Measurements from ENCODE around the gene HAL. TPM values are rescaled to one million over a fixed set of nuclear protein-coding genes. Genes with fewer than 3 reads are reported as not detected.

HAL gene
- total and polyA plus RNA-seq, 2 of the 4 experiments (the other 2 are of a cell fraction), result under 0.01 to 0.02 TPM

DNA sequence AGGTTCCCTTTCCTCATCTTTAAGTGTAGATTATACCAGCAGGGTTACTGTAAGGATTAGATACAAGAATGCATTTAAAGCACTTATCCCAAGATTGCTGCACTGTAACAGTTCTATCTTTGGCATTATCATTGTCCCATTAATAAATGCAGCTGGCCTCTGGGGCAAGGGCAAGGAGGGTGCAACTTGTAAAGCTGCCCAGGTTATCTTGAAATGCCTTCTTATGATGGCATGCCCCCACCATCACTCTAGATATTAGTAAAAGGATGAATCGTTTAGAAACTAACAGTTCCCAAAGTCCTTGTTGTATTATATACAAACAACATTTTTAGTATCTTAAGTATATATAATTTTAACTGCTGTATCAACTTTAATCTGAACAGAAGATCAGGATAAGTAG lies 32.4 kb upstream of the HAL start:
- ChIA-PET POLR2A (ENCODE audit: unreplicated experiment) (no interaction called here), CTCF (no interaction called here)
- Histone ChIP-seq H2BK5ac (ENCODE audit: low read depth, low read length, poor library complexity, severe bottlenecking) (no peak overlapping the region), H2AK9ac (replicated peaks; ENCODE audit: low read depth, low read length, poor library complexity) (no peak overlapping the region), H3K23ac (ENCODE audit: low read depth, low read length) (no peak overlapping the region), H2BK15ac (ENCODE audit: low read depth, low read length) (no peak overlapping the region), H3K4me3 (ENCODE audit: insufficient read depth, low read depth, low read length) (no peak overlapping the region), H3K14ac (replicated peaks; ENCODE audit: low read depth, low read length) (no peak overlapping the region), H3K27me3 (ENCODE audit: control insufficient read depth, insufficient read depth, low read length) (no peaks in the 10 kb centered on the region), H3K27ac (ENCODE audit: insufficient read depth, low read length) (no peak overlapping the region), H3K56ac (ENCODE audit: extremely low read depth, insufficient read depth, low read length) (no peak overlapping the region), H4K91ac (ENCODE audit: insufficient read depth, low read depth, low read length) (no peak overlapping the region), H2BK120ac (ENCODE audit: low read depth, low read length) (no peak overlapping the region), H3K18ac (ENCODE audit: low read depth, low read length) (no peak overlapping the region), H2AK5ac (ENCODE audit: low read depth, low read length) (no peak overlapping the region), H3K9me1 (ENCODE audit: insufficient read depth, low read length) (no peaks in the 10 kb centered on the region), H3K79me1 (ENCODE audit: low read depth in 1 of 2, low read length in 2 of 2) (peaks cover under 1 to 4% of the 10 kb centered on the region in 2 experiments; a peak in 2 of 4 replicates), H3K4me1 (ENCODE audit: control insufficient read depth, insufficient read depth, low read length) (no peaks in the 10 kb centered on the region), H3K4ac (ENCODE audit: low read depth, low read length) (no peak overlapping the region), H3K9ac (ENCODE audit: low read depth, low read length) (no peak overlapping the region), H2BK20ac (ENCODE audit: low read depth, low read length) (no peak overlapping the region), H4K8ac (ENCODE audit: low read depth in 2 of 2, low read length in 2 of 2) (no peak overlapping the region), H2AFZ (replicated peaks; ENCODE audit: low read length, poor library complexity) (no peak overlapping the region), H3K36me3 (ENCODE audit: control insufficient read depth, insufficient read depth, low read length) (peaks cover 6% of the 10 kb centered on the region), H3K9me3 (ENCODE audit: control insufficient read depth, insufficient read depth, low read length) (no peaks in the 10 kb centered on the region), H4K20me1 (ENCODE audit: insufficient read depth, low read length) (no peaks in the 10 kb centered on the region), H4K5ac (ENCODE audit: low read depth, low read length) (no peak overlapping the region), H3K4me2 (ENCODE audit: low read depth, low read length) (no peak overlapping the region)
- BruUV-seq (replicated peaks), result no TSS peak
- WGBS, 2 experiments (ENCODE audit: extremely low coverage in 2 of 2, insufficient read length in 1 of 2), result no CpG with 5 or more reads among the region's 1 CpG
- intact Hi-C loops (cut with micrococcal nuclease) (no loop called here), dilution Hi-C loops (cut with HindIII; ENCODE audit: low sequenced_read_pairs, unreplicated experiment) (no loop called here), in situ Hi-C loops (cut with MboI; ENCODE audit: low sequenced_read_pairs) (no loop called here)
- DNase-seq, result no peak
- ATAC-seq (ENCODE audit: low read depth), result no peak
- TF ChIP-seq USF2 (IDR thresholded peaks at IDR 0.05; ENCODE audit: low read depth, low read length), result no peak
- TF ChIP-seq BHLHE40 (IDR thresholded peaks at IDR 0.05; ENCODE audit: low read depth, low read length), result no peak
- TF ChIP-seq RFX5 (IDR thresholded peaks at IDR 0.05; ENCODE audit: low read depth, low read length), result no peak
- no peak for TF ChIP-seq RCOR1 (IDR thresholded peaks at IDR 0.05; ENCODE audit: insufficient replicate concordance, low read length)
- no peak for TF ChIP-seq NFE2L2 (IDR thresholded peaks at IDR 0.05; ENCODE audit: low read depth, low read length)
- TF ChIP-seq, protein P1, sequence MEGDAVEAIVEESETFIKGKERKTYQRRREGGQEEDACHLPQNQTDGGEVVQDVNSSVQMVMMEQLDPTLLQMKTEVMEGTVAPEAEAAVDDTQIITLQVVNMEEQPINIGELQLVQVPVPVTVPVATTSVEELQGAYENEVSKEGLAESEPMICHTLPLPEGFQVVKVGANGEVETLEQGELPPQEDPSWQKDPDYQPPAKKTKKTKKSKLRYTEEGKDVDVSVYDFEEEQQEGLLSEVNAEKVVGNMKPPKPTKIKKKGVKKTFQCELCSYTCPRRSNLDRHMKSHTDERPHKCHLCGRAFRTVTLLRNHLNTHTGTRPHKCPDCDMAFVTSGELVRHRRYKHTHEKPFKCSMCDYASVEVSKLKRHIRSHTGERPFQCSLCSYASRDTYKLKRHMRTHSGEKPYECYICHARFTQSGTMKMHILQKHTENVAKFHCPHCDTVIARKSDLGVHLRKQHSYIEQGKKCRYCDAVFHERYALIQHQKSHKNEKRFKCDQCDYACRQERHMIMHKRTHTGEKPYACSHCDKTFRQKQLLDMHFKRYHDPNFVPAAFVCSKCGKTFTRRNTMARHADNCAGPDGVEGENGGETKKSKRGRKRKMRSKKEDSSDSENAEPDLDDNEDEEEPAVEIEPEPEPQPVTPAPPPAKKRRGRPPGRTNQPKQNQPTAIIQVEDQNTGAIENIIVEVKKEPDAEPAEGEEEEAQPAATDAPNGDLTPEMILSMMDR (conservative IDR thresholded peaks at IDR 0.05; ENCODE audit: low read depth, low read length), result no peak
- no peak for TF ChIP-seq MXI1 (IDR thresholded peaks at IDR 0.05; ENCODE audit: borderline replicate concordance, low read depth, low read length)
- TF ChIP-seq ELK1 (IDR thresholded peaks at IDR 0.05; ENCODE audit: borderline replicate concordance, low read depth, low read length), result no peak
- TF ChIP-seq POLR2A (IDR thresholded peaks at IDR 0.05; ENCODE audit: low read depth, low read length), result no peak
